K562 (cell line): ENCODE results near the gene CNTN2. TPM values are rescaled to one million over a fixed set of nuclear protein-coding genes. Genes with fewer than 3 reads are reported as not detected.

ENCODE experiments used
- CLOCK ChIP-seq: fragments of 250-450 bp; sonication (Bioruptor Pico); IDR thresholded peaks from 2 replicates; pipeline ENCODE4 v1.4.0; 2020; ENCODE audit warnings: mild to moderate bottlenecking, moderate library complexity, borderline replicate concordance
- DEAF1 ChIP-seq: fragments of 450-650 bp; formaldehyde crosslinking; IDR thresholded peaks from 2 replicates; pipeline ENCODE4 v1.4.0; 2020; ENCODE audit warnings: mild to moderate bottlenecking, moderate library complexity
- ETS1 ChIP-seq: conservative IDR thresholded peaks from 2 replicates; pipeline ENCODE4 v1.6.1; 2011; ENCODE audit warnings: low read depth, mild to moderate bottlenecking, low read length; ENCODE audit not compliant: control insufficient read depth
- NCOA1 ChIP-seq: fragments of 450-650 bp; IDR thresholded peaks from 2 replicates; pipeline ENCODE4 v1.6.1; 2016; ENCODE audit warnings: low read depth
- RBM15 ChIP-seq: fragments of 200-400 bp; formaldehyde crosslinking; IDR thresholded peaks from 2 replicates; pipeline ENCODE4 v1.6.1; 2018; ENCODE audit warnings: mild to moderate bottlenecking, low read length, moderate library complexity; ENCODE audit not compliant: insufficient read depth
- ZNF133 ChIP-seq: fragments of 250-450 bp; sonication (Bioruptor Pico); IDR thresholded peaks from 2 replicates; pipeline ENCODE4 v1.4.0; 2020; ENCODE audit warnings: mild to moderate bottlenecking
- ZNF695 ChIP-seq: fragments of 450-650 bp; formaldehyde crosslinking; IDR thresholded peaks from 2 replicates; pipeline ENCODE4 v1.4.0; 2020; ENCODE audit warnings: mild to moderate bottlenecking, moderate library complexity
- polyA plus RNA-seq, 8 experiments: library from polyadenylated mRNA; depleted of rRNA in 4 of 8; stranded (reverse) in 5 of 8; unstranded in 3 of 8; fragments of >200 nt; fragmentation: Nextera tagmentation in 2 of 8; fragmentation: Illumina TruSeq in 1 of 8; extraction: Ambion mirVana in 2 of 8; extraction: Trizol in 1 of 8; gene quantifications; 2 replicates each; pipeline versions ENCODE4 v1.2.1 to v1.2.3, GENCODE V29; 2011 to 2014; ENCODE audit warnings: inconsistent platforms in 1 of 8, missing spikeins in 1 of 8
- total RNA-seq, 7 experiments: library from RNA; depleted of rRNA in 6 of 7; stranded (reverse); fragments of >200 nt in 6 of 7; fragmentation: Illumina TruSeq in 2 of 7; extraction: Trizol in 2 of 7; gene quantifications; 2 replicates each; pipeline versions ENCODE4 v1.2.1 to v1.2.3, GENCODE V29; 2011 to 2021; ENCODE audit warnings: low replicate concordance in 1 of 7
- TF ChIP-seq, protein P1 (sequence below): fragments of 250-450 bp; sonication (Bioruptor Pico); IDR thresholded peaks from 2 replicates; pipeline ENCODE4 v1.5.0; 2022; ENCODE audit warnings: mild to moderate bottlenecking

Gene CNTN2
- total and polyA plus RNA-seq, 9 of the 15 experiments (the other 6 are each of a cell fraction or from before 2014, with no cell fraction given): not detected

- TF ChIP-seq DEAF1 (CRISPR knock-in tag) (peak; percentile 81), CLOCK (CRISPR knock-in tag) (no peak), ZNF695 (CRISPR knock-in tag) (no peak), NCOA1 (peak; percentile 99), ZNF133 (CRISPR knock-in tag) (no peak), ETS1 (no peak; the same call in 1 of the 2 replicates), RBM15 (no peak)
- TF ChIP-seq, protein P1, sequence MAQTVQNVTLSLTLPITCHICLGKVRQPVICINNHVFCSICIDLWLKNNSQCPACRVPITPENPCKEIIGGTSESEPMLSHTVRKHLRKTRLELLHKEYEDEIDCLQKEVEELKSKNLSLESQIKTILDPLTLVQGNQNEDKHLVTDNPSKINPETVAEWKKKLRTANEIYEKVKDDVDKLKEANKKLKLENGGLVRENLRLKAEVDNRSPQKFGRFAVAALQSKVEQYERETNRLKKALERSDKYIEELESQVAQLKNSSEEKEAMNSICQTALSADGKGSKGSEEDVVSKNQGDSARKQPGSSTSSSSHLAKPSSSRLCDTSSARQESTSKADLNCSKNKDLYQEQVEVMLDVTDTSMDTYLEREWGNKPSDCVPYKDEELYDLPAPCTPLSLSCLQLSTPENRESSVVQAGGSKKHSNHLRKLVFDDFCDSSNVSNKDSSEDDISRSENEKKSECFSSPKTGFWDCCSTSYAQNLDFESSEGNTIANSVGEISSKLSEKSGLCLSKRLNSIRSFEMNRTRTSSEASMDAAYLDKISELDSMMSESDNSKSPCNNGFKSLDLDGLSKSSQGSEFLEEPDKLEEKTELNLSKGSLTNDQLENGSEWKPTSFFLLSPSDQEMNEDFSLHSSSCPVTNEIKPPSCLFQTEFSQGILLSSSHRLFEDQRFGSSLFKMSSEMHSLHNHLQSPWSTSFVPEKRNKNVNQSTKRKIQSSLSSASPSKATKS (CRISPR knock-in tag): peak; percentile 84; the same call in 1 of the 2 replicates
These were observed 78.9 kb downstream of the CNTN2 start, which contains the start of gene RBBP5 (continued) for GRCh38 chr1:205121660-205122488.
